K562 (cell line): Measurements from ENCODE around the gene OPCML. TPM values are rescaled to one million over a fixed set of nuclear protein-coding genes. Genes with fewer than 3 reads are reported as not detected.

Source experiments
- ATAC-seq: fragments of 200-7000 bp; cut with Tn5 transposase; 3 replicates; pipeline ENCODE4 v1.9.1; 2020; ENCODE audit warnings: moderate library complexity
- BruUV-seq: library from RNA; stranded (reverse); fragments of 400-500 nt; replicated peaks from 2 replicates; lab custom pipeline; 2021; lab: Mats Ljungman, UMichigan
- CTCF ChIA-PET: fragments of 300-600 bp; formaldehyde crosslinking; extraction: SDS; loops from one replicate; lab custom pipeline; 2021; ENCODE audit warnings: low intra/inter-chr PET ratio; lab: Yijun Ruan, JAX
- POLR2A ChIA-PET: fragments of 300-600, 350-650 bp; sonication (Branson Sonifier 250); formaldehyde crosslinking; extraction: SDS; loops from one replicate; lab custom pipeline; 2021; ENCODE audit warnings: antibody characterized with exemption, inconsistent platforms; lab: Yijun Ruan, JAX
- DNase-seq, 4 experiments: peaks; one replicate each; pipeline versions ENCODE4 v3.0.0 to v3.0.0-alpha.2; 2011 to 2018; ENCODE audit warnings: low spot score in 3 of 4, mixed read lengths in 3 of 4; ENCODE audit errors: extremely low read depth in 1 of 4
- FAIRE-seq: peaks from 2 replicates; lab custom pipeline; 2011; peaks lifted over from hg19 to GRCh38; lab: Jason Lieb, UNC
- H2AFZ ChIP-seq: 2 replicates; pipeline ENCODE4 v1.6.0; 2011; ENCODE audit warnings: low read depth, low read length, control low read depth, inconsistent platforms
- H3K27ac ChIP-seq: fragments of 200-600 bp; 3 replicates; pipeline ENCODE4 v1.8.0; 2011; ENCODE audit warnings: low read depth, mild to moderate bottlenecking, control low read depth, inconsistent platforms, low read length, moderate library complexity, mixed read lengths; ENCODE audit errors: extremely low read depth
- H3K27me3 ChIP-seq, 2 experiments: fragments of 300-600 bp in 1 of 2; 2 replicates in 1 of 2; 3 replicates in 1 of 2; pipeline versions ENCODE4 v1.6.0 to v1.8.0; 2011; ENCODE audit warnings: inconsistent platforms in 2 of 2, low read length in 2 of 2, mild to moderate bottlenecking in 1 of 2, mixed read lengths in 1 of 2, moderate library complexity in 1 of 2; ENCODE audit not compliant: control insufficient read depth in 2 of 2, insufficient read depth in 2 of 2
- H3K36me3 ChIP-seq: fragments of 300-600 bp; 3 replicates; pipeline ENCODE4 v1.8.0; 2011; ENCODE audit warnings: mild to moderate bottlenecking, low read length, inconsistent platforms; ENCODE audit not compliant: control insufficient read depth, insufficient read depth
- H3K4me1 ChIP-seq, 2 experiments: fragments of 200-600 bp in 1 of 2; replicated peaks in 1 of 2; 2 replicates in 1 of 2; 3 replicates in 1 of 2; pipeline versions ENCODE4 v1.5.1 to v1.8.0; 2011; ENCODE audit warnings: inconsistent platforms in 2 of 2, low read length in 2 of 2, mild to moderate bottlenecking in 1 of 2, mixed read lengths in 1 of 2, moderate library complexity in 1 of 2; ENCODE audit not compliant: control insufficient read depth in 2 of 2, insufficient read depth in 2 of 2
- H3K4me2 ChIP-seq: 2 replicates; pipeline ENCODE4 v1.6.1; 2011; ENCODE audit warnings: low read length, control low read depth, inconsistent platforms, mixed read lengths; ENCODE audit not compliant: insufficient read depth
- H3K4me3 ChIP-seq: fragments of 200-600 bp; sonication (generic), shearing (Covaris generic); 2 replicates; pipeline ENCODE4 v1.5.1; 2016; ENCODE audit warnings: control low read depth, inconsistent platforms
- H3K79me2 ChIP-seq: fragments of 200-600 bp; 3 replicates; pipeline ENCODE4 v1.8.0; 2011; ENCODE audit warnings: low read length, inconsistent platforms; ENCODE audit not compliant: control insufficient read depth, insufficient read depth
- H3K9ac ChIP-seq, 2 experiments: 2 replicates each; pipeline versions ENCODE4 v1.6.0 to v1.6.1; 2011; ENCODE audit warnings: low read depth in 2 of 2, low read length in 2 of 2, control low read depth in 1 of 2, inconsistent platforms in 1 of 2, mild to moderate bottlenecking in 1 of 2, mixed read lengths in 1 of 2; ENCODE audit not compliant: insufficient read depth in 1 of 2
- H3K9me1 ChIP-seq: one replicate; pipeline ENCODE4 v1.6.0; 2011; ENCODE audit warnings: inconsistent platforms, mild to moderate bottlenecking, low read length, moderate library complexity; ENCODE audit not compliant: control insufficient read depth, insufficient read depth
- H3K9me3 ChIP-seq: replicated peaks from 2 replicates; pipeline ENCODE4 v1.5.1; 2011; ENCODE audit warnings: low read depth, low read length, inconsistent platforms; ENCODE audit not compliant: control insufficient read depth, insufficient read depth
- H4K20me1 ChIP-seq: replicated peaks from 2 replicates; pipeline ENCODE4 v1.6.1; 2011; ENCODE audit warnings: low read length, inconsistent platforms, mixed read lengths; ENCODE audit not compliant: control insufficient read depth, insufficient read depth
- FOXA3 ChIP-seq, 2 experiments: fragments of 450-650 bp in 1 of 2; sonication (generic) in 1 of 2; formaldehyde crosslinking; IDR thresholded peaks in 1 of 2; conservative IDR thresholded peaks in 1 of 2; 2 replicates each; pipeline versions ENCODE4 v1.4.0 to v1.8.0; 2020 to 2022; ENCODE audit warnings: mild to moderate bottlenecking in 2 of 2, missing genetic modification reagents in 1 of 2
- HDGF ChIP-seq: fragments of 450-650 bp; IDR thresholded peaks from 2 replicates; pipeline ENCODE4 v1.6.1; 2016
- KDM5B ChIP-seq: fragments of 200-600 bp; sonication (generic); IDR thresholded peaks from 2 replicates; pipeline ENCODE4 v1.6.1; 2012; ENCODE audit warnings: low read depth, mild to moderate bottlenecking, moderate library complexity, low read length, control low read depth, inconsistent platforms; ENCODE audit not compliant: insufficient replicate concordance
- NUFIP1 ChIP-seq: fragments of 450-650 bp; IDR thresholded peaks from 2 replicates; pipeline ENCODE4 v1.6.1; 2018; ENCODE audit not compliant: partially characterized antibody
- POLR2B ChIP-seq: fragments of 450-650 bp; IDR thresholded peaks from 2 replicates; pipeline ENCODE4 v1.6.1; 2018; ENCODE audit warnings: low read depth; ENCODE audit not compliant: partially characterized antibody
- XRCC3 ChIP-seq: fragments of 450-650 bp; IDR thresholded peaks from 2 replicates; pipeline ENCODE4 v1.6.1; 2017; ENCODE audit warnings: mild to moderate bottlenecking, moderate library complexity
- YY1 ChIP-seq, 3 experiments: IDR thresholded peaks; 2 replicates each; pipeline ENCODE4 v1.6.1; 2011; ENCODE audit warnings: low read length in 2 of 3, mild to moderate bottlenecking in 2 of 3, moderate library complexity in 2 of 3, borderline replicate concordance in 1 of 3, control low read depth in 1 of 3, low read depth in 1 of 3; ENCODE audit not compliant: insufficient read depth in 3 of 3, insufficient replicate concordance in 2 of 3, control insufficient read depth in 1 of 3, insufficient read length in 1 of 3; ENCODE audit errors: extremely low read depth in 1 of 3
- ZNF146 ChIP-seq: IDR thresholded peaks from one replicate; pipeline ENCODE4 v1.6.1; 2018; ENCODE audit warnings: missing compliant biosample characterization; ENCODE audit not compliant: unreplicated experiment
- ZNF24 ChIP-seq: fragments of 450-650 bp; IDR thresholded peaks from 2 replicates; pipeline ENCODE4 v1.6.1; 2016
- ZNF41 ChIP-seq: fragments of 250-450 bp; sonication (Bioruptor Pico); conservative IDR thresholded peaks from 2 replicates; pipeline ENCODE4 v1.4.0; 2020; ENCODE audit warnings: mild to moderate bottlenecking
- in situ Hi-C: fragments of 300-500 bp; cut with MboI; formaldehyde crosslinking; loops from 4 replicates; pipeline ENCODE4 v1.15.0; 2018; ENCODE audit warnings: inconsistent platforms, mixed read lengths
- intact Hi-C: fragments of 100-400 bp; cut with micrococcal nuclease; formaldehyde crosslinking; loops from 2 replicates; pipeline ENCODE4 v1.14.2; 2022
- polyA plus RNA-seq, 8 experiments: library from polyadenylated mRNA; depleted of rRNA in 4 of 8; stranded (reverse) in 5 of 8; unstranded in 3 of 8; fragments of >200 nt; fragmentation: Nextera tagmentation in 2 of 8; fragmentation: Illumina TruSeq in 1 of 8; extraction: Ambion mirVana in 2 of 8; extraction: Trizol in 1 of 8; gene quantifications; 2 replicates each; pipeline versions ENCODE4 v1.2.1 to v1.2.3, GENCODE V29; 2011 to 2014; ENCODE audit warnings: inconsistent platforms in 1 of 8, missing spikeins in 1 of 8
- total RNA-seq, 7 experiments: library from RNA; depleted of rRNA in 6 of 7; stranded (reverse); fragments of >200 nt in 6 of 7; fragmentation: Illumina TruSeq in 2 of 7; extraction: Trizol in 2 of 7; gene quantifications; 2 replicates each; pipeline versions ENCODE4 v1.2.1 to v1.2.3, GENCODE V29; 2011 to 2021; ENCODE audit warnings: low replicate concordance in 1 of 7
- TF ChIP-seq, protein P1 (sequence below): fragments of 450-650 bp; formaldehyde crosslinking; IDR thresholded peaks from 2 replicates; pipeline ENCODE4 v1.4.0; 2022; ENCODE audit warnings: mild to moderate bottlenecking, moderate library complexity
- TF ChIP-seq, protein P2 (sequence below): sonication (generic); formaldehyde crosslinking; IDR thresholded peaks from 2 replicates; pipeline ENCODE4 v1.8.0; 2022; ENCODE audit warnings: mild to moderate bottlenecking, missing genetic modification reagents
- TF ChIP-seq, protein P3 (sequence below): fragments of 450-650 bp; formaldehyde crosslinking; IDR thresholded peaks from 2 replicates; pipeline ENCODE4 v1.4.0; 2022; ENCODE audit warnings: missing genetic modification characterization

OPCML gene
- total and polyA plus RNA-seq, 9 of the 15 experiments (the other 6 are each of a cell fraction or from before 2014, with no cell fraction given) = not detected

DNA sequence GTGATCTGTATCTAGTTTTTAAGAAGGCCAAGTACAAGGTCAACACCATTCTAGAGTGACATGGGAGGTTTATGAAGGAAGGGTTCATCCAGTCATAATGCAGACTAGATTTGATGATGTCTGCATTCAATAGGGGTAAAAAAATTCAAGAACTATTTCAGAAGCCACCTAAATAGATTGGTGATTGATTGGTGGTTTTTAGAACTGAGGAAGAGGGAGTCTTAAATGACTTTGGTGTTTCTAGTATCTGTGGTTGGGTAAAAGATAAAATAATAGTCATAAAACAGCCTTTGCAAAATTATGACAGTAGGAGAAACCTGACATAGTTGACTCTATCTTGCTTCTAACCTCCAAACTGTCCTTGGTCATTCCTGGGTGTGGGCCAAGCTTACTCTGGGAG is 114.1 kb downstream of the OPCML start:
- Histone ChIP-seq H3K4me3 (no peak overlapping the region), H3K9ac (no peak overlapping the region), H3K9me3 (0 out of 2 replicates have a peak, but pooled peaks cover 1% of the 10 kb centered on the region), H3K36me3 (no peaks in the 10 kb centered on the region), H3K9me1 (no peaks in the 10 kb centered on the region), H3K4me1 (no peaks in the 10 kb centered on the region), H2AFZ (no peak overlapping the region), H3K79me2 (no peaks in the 10 kb centered on the region)
- POLR2A ChIA-PET = no interaction called here
- in situ Hi-C loops = no loop called here
- DNase-seq = no peak
- no peak for ATAC-seq
- CTCF ChIA-PET = no interaction called here
- TF ChIP-seq ZNF146 (CRISPR knock-in tag) (no peak), ZNF24 (no peak), ZNF41 (no peak), FOXA3 (CRISPR knock-in tag; conservative IDR thresholded peaks at IDR 0.05 in 1 of 2, IDR thresholded peaks at IDR 0.05 in 1 of 2) (no peak), YY1 (IDR thresholded peaks at IDR 0.05; ENCODE audit: borderline replicate concordance in 1 of 3, control insufficient read depth in 1 of 3, extremely low read depth in 1 of 3, insufficient read depth in 3 of 3, insufficient read length in 1 of 3, insufficient replicate concordance in 2 of 3, low read depth in 1 of 3, low read length in 2 of 3) (no peak), POLR2B (no peak), HDGF (no peak), XRCC3 (no peak), KDM5B (no peak), NUFIP1 (no peak)
- TF ChIP-seq, protein P1, sequence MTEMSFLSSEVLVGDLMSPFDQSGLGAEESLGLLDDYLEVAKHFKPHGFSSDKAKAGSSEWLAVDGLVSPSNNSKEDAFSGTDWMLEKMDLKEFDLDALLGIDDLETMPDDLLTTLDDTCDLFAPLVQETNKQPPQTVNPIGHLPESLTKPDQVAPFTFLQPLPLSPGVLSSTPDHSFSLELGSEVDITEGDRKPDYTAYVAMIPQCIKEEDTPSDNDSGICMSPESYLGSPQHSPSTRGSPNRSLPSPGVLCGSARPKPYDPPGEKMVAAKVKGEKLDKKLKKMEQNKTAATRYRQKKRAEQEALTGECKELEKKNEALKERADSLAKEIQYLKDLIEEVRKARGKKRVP (CRISPR knock-in tag) = no peak
- TF ChIP-seq, protein P2, sequence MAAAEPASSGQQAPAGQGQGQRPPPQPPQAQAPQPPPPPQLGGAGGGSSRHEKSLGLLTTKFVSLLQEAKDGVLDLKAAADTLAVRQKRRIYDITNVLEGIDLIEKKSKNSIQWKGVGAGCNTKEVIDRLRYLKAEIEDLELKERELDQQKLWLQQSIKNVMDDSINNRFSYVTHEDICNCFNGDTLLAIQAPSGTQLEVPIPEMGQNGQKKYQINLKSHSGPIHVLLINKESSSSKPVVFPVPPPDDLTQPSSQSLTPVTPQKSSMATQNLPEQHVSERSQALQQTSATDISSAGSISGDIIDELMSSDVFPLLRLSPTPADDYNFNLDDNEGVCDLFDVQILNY (CRISPR knock-in tag) = no peak
- TF ChIP-seq, protein P3, sequence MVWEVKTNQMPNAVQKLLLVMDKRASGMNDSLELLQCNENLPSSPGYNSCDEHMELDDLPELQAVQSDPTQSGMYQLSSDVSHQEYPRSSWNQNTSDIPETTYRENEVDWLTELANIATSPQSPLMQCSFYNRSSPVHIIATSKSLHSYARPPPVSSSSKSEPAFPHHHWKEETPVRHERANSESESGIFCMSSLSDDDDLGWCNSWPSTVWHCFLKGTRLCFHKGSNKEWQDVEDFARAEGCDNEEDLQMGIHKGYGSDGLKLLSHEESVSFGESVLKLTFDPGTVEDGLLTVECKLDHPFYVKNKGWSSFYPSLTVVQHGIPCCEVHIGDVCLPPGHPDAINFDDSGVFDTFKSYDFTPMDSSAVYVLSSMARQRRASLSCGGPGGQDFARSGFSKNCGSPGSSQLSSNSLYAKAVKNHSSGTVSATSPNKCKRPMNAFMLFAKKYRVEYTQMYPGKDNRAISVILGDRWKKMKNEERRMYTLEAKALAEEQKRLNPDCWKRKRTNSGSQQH (CRISPR knock-in tag) = no peak
- TF ChIP-seq, all 486 proteins: peak for 0
- FAIRE-seq = no peak
- H3K4me2 ChIP-seq = no peak overlapping the region
- no peaks in the 10 kb centered on the region for H3K27me3 ChIP-seq
- H4K20me1 ChIP-seq = no peaks in the 10 kb centered on the region
- H3K27ac ChIP-seq = no peak overlapping the region
- no TSS peak for BruUV-seq
- intact Hi-C loops = no loop called here
